Amniotic epithelial cell (primary cell): Measurements from ENCODE around the gene MOXD1.

Experiments used
- DNase-seq: peaks from one replicate; pipeline ENCODE4 v3.0.0-alpha.2; 2010; ENCODE audit warnings: low read depth

Gene MOXD1

DNA sequence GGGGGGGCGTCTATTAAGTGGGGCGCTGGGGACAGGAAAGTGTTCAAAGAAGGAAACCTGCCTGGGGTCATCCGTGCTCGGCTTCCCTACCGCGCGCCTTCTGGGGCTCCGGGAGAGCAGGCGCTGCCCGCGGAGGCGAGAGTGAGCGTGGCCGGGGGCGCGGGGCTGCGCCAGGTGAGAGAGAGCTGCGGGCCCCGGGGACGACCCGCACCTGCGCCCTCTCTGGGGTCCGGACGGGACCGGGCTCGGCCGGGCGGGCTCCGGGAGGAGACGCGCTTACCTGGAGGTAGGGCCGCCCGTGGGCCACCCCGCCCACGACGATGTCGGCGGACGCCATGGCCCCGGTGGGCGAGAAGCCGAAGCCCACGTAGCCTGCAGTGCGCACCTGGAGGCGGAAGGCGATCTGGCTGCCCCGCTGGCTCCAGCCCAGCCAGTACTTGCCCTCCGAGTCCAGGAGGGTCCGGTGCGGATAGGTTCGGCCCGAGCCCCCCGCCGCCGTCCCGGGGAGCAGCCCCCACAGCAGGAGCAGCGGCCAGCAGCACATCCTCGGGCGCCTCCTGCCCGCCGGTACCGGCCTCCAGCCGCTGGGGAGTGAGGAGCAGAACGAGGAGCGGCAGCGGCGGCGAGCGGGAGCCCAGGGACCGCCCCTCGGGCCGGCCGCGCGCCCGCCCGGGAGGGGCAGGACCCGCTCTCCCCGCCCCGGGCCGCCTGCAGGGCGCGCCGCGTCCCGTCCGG lies at the start of gene MOXD1:
Gene MOXD1 (minus strand): TSS at position 593 of the 735 bp plus-strand sequence. CDS start 49 bp downstream, at position 544.
- peak; percentile 22 for DNase-seq

DNA sequence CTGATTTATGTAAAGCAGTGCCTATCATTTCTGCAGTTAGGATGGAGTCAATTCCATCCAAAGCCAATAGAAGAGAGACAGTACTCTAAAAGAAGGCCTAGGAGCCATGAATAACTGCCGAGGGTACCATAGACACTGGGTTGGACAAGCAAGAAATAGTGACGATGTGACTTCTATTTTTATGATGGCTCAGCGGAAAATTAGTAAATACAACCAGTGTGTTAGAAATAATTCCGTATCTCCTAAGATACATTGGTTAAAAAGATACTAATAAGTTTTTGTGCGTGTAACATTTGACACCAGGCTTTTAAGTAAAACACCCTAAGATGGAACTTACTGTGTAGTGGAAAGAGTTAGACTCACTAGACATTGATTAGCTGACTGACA lies 45.6 kb upstream of the MOXD1 start:
- DNase-seq = no peak

GRCh38 chr6:132446141-132446854 lies 45.0 kb upstream of the MOXD1 start:
- no peak for DNase-seq

DNA sequence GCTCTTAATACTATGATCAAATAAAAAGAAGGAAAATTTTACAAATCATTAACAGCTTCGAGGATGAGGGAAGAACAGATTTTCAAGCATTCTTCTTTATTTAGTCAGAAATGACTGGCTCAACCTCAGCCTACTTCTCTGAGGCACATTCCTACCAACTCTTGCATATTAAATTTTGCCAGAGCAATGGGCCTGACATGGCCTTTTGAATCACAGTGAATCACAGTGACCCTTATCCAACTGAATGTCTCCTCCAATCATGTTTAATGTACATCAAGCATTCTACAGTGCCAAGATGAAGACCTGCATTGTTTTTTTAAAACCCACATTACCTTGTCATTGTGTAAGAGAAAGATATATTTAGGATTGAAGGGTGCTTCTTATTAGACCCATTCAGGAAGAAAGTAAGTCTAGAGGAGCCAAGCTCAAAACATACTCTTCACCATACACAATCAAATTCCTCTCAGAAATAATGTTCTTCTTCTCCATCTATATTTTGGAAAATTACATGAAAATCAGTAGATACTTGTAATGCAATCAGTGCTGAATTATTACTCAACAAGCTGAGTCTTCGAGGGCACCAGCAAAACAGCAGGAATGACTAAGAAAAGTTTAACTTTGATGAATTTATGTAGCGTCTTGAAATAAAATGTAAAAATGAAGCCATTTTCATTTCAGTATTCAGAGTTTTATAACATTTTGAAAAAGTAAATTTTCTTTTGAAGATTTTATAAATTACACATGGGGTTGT lies 44.1 kb upstream of the MOXD1 start:
- peak; percentile 87 for DNase-seq

GRCh38 chr6:132443206-132443605 lies 41.9 kb upstream of the MOXD1 start:
- peak; percentile 57 for DNase-seq

DNA sequence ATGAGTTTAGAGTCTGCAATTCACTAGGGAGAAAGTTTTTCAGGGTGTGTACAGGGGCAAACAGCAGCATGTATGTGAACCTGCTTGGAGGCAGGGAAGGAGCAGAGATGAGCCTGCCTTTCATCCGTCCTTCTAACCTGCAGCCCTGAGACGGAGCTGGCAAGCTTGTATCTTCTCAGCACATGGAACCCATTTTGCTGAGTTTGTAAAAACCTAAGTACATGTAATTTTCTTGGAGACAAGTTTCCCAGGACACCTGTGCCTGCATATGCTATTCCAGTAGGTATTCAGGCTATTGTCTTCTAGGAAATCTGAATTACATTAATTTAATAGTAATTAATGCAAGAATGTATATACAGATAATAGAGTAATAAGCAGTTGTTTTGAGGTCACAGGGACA lies 28.8 kb upstream of the MOXD1 start:
- DNase-seq = no peak

DNA sequence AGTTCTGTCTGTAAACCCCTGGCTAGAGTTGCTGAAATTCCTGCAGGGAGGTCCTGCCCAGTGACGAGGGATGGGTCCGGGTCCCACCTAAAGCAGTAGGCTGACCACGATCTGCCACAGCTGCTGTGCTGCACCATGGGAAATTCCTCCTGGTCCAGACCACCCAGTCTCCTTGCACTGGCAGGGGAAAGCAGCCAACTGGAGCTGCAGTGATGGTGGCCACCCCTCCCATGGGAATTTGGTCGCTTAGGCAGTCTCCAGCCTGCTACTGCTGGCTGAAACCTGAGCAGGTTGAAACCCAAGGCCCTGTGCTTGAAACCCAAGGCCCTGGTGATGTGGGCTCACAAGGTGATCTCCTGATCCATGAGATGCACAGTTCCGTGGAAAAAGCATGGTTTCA lies 23.9 kb upstream of the MOXD1 start:
- DNase-seq = no peak

- no peak for DNase-seq
Observed at GRCh38 chr6:132423839-132424238, 22.6 kb upstream of the MOXD1 start.

DNA sequence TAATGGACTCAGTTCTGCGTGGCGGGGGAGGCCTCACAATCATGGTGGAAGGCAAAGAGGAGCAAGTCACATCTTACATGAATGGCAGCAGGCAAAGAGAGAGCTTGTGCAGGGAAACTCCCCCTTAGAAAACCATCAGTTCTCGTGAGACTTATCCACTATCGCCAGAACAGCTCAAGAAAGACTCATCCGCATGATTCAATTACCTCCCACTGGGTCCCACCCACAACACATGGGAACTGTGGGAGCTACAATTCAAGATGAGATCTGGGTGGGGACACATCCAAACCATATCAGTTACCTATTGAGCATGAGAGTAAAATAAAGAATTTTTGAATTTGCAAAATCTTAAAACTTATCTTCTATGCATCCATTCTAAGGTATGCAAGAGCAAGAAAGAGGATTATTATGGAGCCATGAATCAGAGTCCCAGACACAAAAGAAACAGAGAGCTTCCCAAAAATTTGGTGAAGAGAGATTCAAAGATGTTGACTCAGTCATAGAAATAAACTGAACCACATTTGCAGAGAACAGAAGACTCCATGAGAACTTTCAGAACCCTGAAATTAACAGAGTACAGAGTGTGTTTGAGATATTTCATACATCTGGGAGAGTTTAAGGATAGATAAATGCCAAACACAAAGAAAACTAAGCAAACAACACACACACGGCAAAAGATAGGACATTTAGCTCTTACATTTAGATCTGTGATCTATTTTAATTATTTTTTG lies 17.1 kb upstream of the MOXD1 start:
- DNase-seq = no peak

DNA sequence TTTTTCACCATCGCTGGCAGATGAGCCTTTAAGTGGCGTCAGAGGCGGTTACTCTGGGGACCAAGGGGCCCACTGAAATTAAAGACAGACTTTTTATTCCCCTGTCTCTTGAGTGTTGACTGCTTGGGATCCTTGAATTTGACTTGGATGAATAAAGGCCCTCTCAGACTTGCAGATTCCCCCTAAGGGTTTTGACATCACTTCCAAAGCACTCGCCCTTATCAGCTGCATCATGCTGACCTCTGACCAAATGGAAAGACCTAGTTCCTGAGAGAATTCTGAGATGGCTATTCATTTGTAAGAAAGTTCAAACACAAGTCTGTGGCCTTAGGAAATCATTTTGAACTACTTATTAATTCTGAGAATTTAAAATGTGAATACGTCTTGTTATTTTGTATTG lies 13.5 kb upstream of the MOXD1 start:
- no peak for DNase-seq

GRCh38 chr6:132414322-132414721 lies 13.0 kb upstream of the MOXD1 start:
- no peak for DNase-seq

GRCh38 chr6:132413499-132413802 lies 12.2 kb upstream of the MOXD1 start:
- DNase-seq = no peak

GRCh38 chr6:132412656-132413498 lies 11.6 kb upstream of the MOXD1 start:
- peak; percentile 6 for DNase-seq

DNA sequence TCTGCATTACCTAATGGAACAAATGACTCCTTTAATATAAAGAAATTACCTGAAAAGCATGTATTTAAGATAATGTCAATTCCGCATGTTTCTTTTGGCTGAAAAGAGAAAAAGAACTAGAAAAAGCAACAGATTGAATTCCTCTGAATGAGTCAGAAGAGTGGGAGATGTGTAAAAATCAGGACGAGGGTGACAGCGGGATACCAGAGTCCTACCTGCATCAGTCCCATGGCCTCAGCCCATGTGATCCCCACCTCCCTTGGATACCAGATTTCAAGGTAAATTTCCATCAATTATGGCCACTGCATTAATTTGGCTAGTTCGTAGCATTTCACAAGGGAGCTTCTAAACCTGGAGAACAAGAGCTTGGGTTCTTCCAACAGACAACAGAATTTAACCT lies 10.0 kb upstream of the MOXD1 start:
- no peak for DNase-seq

DNA sequence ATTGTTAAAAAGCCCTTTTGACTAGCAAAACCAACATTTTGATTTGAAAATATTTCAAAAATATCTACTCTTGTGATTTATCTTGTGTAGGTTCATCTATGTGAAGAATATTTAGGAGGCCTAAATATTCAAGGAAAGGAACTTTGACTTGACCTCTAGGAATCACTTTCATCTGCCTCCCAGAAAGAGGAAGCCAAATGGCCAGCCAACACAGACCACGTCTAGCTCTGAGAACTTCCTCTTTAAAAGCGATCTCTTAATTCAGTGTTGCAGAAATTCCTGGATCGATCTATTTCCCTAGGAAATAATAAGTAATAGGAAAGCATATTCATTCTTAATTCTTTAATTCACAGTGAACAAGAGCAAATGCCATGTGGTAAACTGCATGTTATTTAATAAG lies 9.6 kb upstream of the MOXD1 start:
- no peak for DNase-seq

DNA sequence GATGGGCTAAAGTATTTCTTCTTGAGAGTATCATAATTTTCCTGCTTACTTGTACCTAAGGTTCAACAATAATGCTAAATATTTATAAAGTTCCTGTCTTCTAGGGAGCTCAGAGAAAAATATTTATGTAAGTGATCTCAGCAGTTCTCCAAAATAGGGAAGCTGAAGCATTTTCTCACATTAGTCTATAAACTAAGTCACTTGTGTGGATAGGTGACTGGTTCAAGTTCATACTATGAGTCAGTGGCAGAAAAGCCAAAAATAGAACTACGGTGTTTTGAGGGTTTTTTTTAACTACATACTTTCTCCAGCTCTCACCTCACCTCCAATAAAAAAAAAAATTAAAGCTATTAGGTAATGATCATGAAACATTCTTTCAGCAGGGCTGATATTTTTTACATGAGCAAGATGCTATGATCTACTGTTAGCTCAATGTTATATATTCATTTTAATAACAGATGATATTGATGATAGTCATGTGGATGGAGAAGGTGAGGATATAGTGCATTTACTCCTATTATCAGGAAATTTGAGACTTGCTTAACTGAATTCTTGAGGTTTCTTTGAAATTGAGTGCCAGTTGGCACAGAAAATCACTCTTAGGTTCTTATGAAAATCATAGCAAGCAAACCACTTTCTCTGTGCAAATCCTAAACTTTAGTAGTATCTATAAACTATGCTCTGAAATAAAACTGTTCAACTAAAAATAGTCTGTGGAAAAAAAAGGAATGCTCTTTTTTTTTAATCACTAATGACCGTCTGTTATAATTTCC lies 4.1 kb upstream of the MOXD1 start:
- DNase-seq = no peak

- DNase-seq = no peak
Observed at GRCh38 chr6:132404736-132405135, 3.5 kb upstream of the MOXD1 start.

GRCh38 chr6:132404330-132404729 lies 3.1 kb upstream of the MOXD1 start:
- no peak for DNase-seq

GRCh38 chr6:132401618-132402285 lies 477 bp upstream of the MOXD1 start:
- DNase-seq = no peak

DNA sequence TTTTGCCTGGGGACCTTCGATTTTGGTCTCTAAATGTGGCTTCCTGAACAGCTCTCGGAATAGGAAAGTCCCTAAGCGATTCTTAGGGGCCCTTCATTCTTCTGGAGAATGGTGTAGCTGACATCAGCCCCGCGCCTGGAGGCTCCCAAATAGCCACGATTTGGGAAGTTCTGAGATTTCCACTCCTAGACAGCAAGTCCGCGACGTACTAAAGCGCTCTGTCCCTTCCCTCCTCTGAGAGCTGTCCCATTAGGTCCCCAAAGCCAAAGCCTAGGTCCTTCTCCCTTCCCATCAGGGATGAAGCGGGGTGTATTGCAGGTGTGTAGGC lies 756 bp downstream of the MOXD1 start:
- no peak for DNase-seq
